GM19043 (cell line): ENCODE data around the gene TUG1.

Experiments used
- ATAC-seq: cut with Tn5 transposase; IDR thresholded peaks from one replicate; pipeline ENCODE4 v1.9.1; 2021; ENCODE audit warnings: low read depth; ENCODE audit not compliant: unreplicated experiment

TUG1 gene

GRCh38 chr22:30947173-30947815, 21.8 kb upstream of the TUG1 start:
- ATAC-seq, result no peak

GRCh38 chr22:30947816-30948454, 21.1 kb upstream of the TUG1 start:
- no peak for ATAC-seq

GRCh38 chr22:30948930-30949342, 20.1 kb upstream of the TUG1 start:
- ATAC-seq, result no peak

- no peak for ATAC-seq
Measured at GRCh38 chr22:30949934-30950660, 19.0 kb upstream of the TUG1 start.

GRCh38 chr22:30953206-30953605, 15.9 kb upstream of the TUG1 start:
- no peak for ATAC-seq

- no peak for ATAC-seq
Measured at GRCh38 chr22:30955153-30955552, 13.9 kb upstream of the TUG1 start.

- no peak for ATAC-seq
Measured at GRCh38 chr22:30964858-30965257, 4.2 kb upstream of the TUG1 start.

GRCh38 chr22:30968015-30968923, 796 bp upstream of the TUG1 start, which contains the start of gene MORC2:
Gene MORC2 (minus strand): TSS chr22:30968774. CDS start chr22:30967889, 885 bp downstream.
- ATAC-seq, result peak; percentile 9

GRCh38 chr22:30969532-30970355, 679 bp downstream of the TUG1 start:
- peak; percentile 25 for ATAC-seq

GRCh38 chr22:30970356-30970746, 1.3 kb downstream of the TUG1 start:
- ATAC-seq, result no peak

GRCh38 chr22:30978304-30978962, 9.4 kb downstream of the TUG1 start:
- no peak for ATAC-seq

- no peak for ATAC-seq
Measured at GRCh38 chr22:30979932-30980331, 10.9 kb downstream of the TUG1 start.

- no peak for ATAC-seq
Measured at GRCh38 chr22:30982512-30982911, 13.4 kb downstream of the TUG1 start.

GRCh38 chr22:30984317-30984716, 15.3 kb downstream of the TUG1 start:
- no peak for ATAC-seq

GRCh38 chr22:30985561-30986208, 16.6 kb downstream of the TUG1 start:
- ATAC-seq, result no peak

- no peak for ATAC-seq
Measured at GRCh38 chr22:30989474-30989873, 20.4 kb downstream of the TUG1 start.

- ATAC-seq, result no peak
Measured at GRCh38 chr22:30990690-30991089, 21.6 kb downstream of the TUG1 start.

- no peak for ATAC-seq
Measured at GRCh38 chr22:30992565-30992964, 23.5 kb downstream of the TUG1 start.

GRCh38 chr22:30994960-30995359, 25.9 kb downstream of the TUG1 start:
- no peak for ATAC-seq
